Testis (tissue), 2 donors: ENCODE measurements around the gene YIPF3.

Experiments
- POLR2A ChIP-seq: fragments of 450-650 bp; IDR thresholded peaks from one replicate; pipeline ENCODE4 v1.6.1; 2017; ENCODE audit warnings: antibody characterized with exemption, mild to moderate bottlenecking, moderate library complexity
- TF ChIP-seq, protein P1 (sequence below), 3 experiments: fragments of 450-650 bp in 2 of 3; fragments of 200-600 bp in 1 of 3; sonication (generic) in 1 of 3; IDR thresholded peaks; one replicate each; pipeline ENCODE4 v1.5.1; 2016 to 2019; ENCODE audit warnings: antibody characterized with exemption in 3 of 3, mild to moderate bottlenecking in 2 of 3, moderate library complexity in 1 of 3

DNA sequence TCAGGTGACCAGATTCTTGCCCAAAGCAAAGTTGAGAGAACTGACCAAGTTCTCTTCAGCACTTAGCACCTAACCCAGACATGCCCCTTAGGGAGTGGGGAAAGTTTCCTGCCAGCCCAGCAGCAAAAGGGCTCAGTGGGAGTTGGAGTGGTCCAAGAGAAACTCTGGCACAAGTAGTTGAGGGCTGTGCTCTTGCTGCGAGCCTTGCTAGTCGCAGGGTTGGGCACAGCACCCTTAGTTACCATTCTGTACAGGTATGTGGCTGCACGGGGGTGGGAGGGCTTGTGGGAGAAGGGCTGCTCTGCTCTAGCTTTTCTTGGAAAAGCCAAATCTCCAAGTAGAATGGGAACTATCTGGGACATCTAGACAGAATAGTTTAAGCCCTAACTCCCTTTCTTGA is 6.6 kb upstream of the YIPF3 start:
- TF ChIP-seq POLR2A, result no peak
- TF ChIP-seq, protein P1, sequence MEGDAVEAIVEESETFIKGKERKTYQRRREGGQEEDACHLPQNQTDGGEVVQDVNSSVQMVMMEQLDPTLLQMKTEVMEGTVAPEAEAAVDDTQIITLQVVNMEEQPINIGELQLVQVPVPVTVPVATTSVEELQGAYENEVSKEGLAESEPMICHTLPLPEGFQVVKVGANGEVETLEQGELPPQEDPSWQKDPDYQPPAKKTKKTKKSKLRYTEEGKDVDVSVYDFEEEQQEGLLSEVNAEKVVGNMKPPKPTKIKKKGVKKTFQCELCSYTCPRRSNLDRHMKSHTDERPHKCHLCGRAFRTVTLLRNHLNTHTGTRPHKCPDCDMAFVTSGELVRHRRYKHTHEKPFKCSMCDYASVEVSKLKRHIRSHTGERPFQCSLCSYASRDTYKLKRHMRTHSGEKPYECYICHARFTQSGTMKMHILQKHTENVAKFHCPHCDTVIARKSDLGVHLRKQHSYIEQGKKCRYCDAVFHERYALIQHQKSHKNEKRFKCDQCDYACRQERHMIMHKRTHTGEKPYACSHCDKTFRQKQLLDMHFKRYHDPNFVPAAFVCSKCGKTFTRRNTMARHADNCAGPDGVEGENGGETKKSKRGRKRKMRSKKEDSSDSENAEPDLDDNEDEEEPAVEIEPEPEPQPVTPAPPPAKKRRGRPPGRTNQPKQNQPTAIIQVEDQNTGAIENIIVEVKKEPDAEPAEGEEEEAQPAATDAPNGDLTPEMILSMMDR (IDR thresholded peaks at IDR 0.05), result no peak
